ENCODE results near the gene MYH11. TPM values are rescaled to one million over a fixed set of nuclear protein-coding genes. Genes with fewer than 3 reads are reported as not detected.

Gene MYH11
- total RNA-seq = 1 to 10 TPM in 5 of 8 experiments, under 1 TPM in 3; 0.05 to 5.0 (median 1.7) TPM

- Histone ChIP-seq H3K27ac (no peak within 1 kb of the TSS), H3K4me3 (peak within 1 kb of the TSS; percentile 11 to 25 (median 12)), H3K4me1 (replicated peaks in 1 of 2) (no peaks in the 10 kb centered on the region)
- in situ Hi-C loops (cut with MboI; ENCODE audit: low pct_unique_long_range_greater_than_20kb in 2 of 9, low sequenced_read_pairs in 9 of 9, unreplicated experiment in 9 of 9) = loop anchor here in 2 of 9 experiments (25.0 kb wide), 1 partner anchor 280 kb away; no protein-coding TSS in a partner anchor
- peak in 5 of 8 experiments; percentile 9 to 46 (median 12) for ATAC-seq (replicated peaks in 6 of 8)
- WGBS, 10 experiments = 0% methylated on average over 1 to 6 of the region's 49 CpGs; no CpG with 5 or more reads in 6 of the 10 experiments
Observed at GRCh38 chr16:15856901-15857698, at the start of gene MYH11. Gene MYH11, minus strand, starts transcription at chr16:15857028. Its CDS starts 18,776 bp downstream, at chr16:15838252.

- in situ Hi-C loops (cut with MboI; ENCODE audit: low pct_unique_long_range_greater_than_20kb in 2 of 9, low sequenced_read_pairs in 9 of 9, unreplicated experiment in 9 of 9) = no loop called here
- 38 to 80% (median 57%) methylated on average over 1 to 2 of the region's 2 CpGs; no CpG with 5 or more reads in 5 of the 10 experiments for WGBS, 10 experiments
Observed at GRCh38 chr16:15906439-15906838, 49.6 kb upstream of the MYH11 start.

DNA sequence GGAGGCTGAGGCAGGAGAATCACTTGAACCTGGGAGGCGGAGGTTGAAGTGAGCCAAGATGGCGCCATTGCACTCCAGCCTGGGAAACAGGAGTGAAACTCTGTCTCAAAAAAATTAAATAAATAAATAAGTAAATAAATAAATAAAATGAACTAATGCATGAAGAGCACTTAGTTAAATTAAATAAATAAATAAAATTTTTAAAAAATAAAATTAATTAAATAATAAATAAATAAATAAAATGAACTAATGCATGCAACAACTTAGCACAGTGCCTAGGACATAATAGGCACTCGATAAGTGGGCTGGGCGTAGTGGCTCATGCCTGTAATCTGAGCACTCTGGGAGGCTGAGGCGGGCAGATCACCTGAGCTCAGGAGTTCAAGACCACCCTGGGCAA, 47.1 kb upstream of the MYH11 start:
- no peak overlapping the region for H3K4me3 ChIP-seq
- no peaks in the 10 kb centered on the region for H3K4me1 ChIP-seq (replicated peaks in 1 of 2)
- no peak for ATAC-seq (replicated peaks in 6 of 8)
- 88 to 100% (median 91%) methylated on average over 1 to 5 of the region's 5 CpGs for WGBS, 10 experiments
- in situ Hi-C loops (cut with MboI; ENCODE audit: low pct_unique_long_range_greater_than_20kb in 2 of 9, low sequenced_read_pairs in 9 of 9, unreplicated experiment in 9 of 9) = no loop called here
- H3K27ac ChIP-seq = no peak overlapping the region

More at GRCh38 chr16:15906439-15906838, 49.6 kb upstream of the MYH11 start:
- ATAC-seq (replicated peaks in 6 of 8) = no peak
- Histone ChIP-seq H3K4me3 (no peak overlapping the region), H3K27ac (no peak overlapping the region), H3K4me1 (replicated peaks in 1 of 2) (no peaks in the 10 kb centered on the region)

DNA sequence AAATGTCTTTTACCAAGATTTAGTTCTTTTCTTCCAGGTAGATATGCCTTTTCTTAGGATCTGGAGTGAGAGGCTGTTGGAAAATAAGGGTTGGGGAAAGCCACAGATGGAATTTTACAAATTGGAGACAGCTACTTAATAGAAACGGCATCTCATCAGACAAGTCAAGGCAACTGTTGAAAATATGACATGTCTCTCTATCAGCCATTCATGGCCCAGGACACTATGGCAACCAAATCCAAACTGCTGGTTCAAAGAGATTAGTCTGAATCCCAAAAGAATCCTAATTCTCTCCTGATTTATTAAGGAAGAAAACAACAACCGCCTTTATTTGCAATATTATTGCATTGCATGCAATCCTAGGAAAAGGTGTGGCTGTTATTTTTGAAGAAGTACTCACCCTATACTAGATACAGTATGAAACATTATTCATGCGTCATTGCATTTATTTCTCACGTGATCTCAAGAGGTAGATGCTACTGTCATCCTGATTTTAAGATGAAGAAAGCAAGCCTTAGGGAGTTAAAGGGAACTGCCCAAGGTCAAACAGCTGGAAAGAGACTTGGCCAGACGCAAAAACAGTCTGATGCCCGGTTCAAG, 44.2 kb upstream of the MYH11 start:
- in situ Hi-C loops (cut with MboI; ENCODE audit: low pct_unique_long_range_greater_than_20kb in 2 of 9, low sequenced_read_pairs in 9 of 9, unreplicated experiment in 9 of 9) = no loop called here

DNA sequence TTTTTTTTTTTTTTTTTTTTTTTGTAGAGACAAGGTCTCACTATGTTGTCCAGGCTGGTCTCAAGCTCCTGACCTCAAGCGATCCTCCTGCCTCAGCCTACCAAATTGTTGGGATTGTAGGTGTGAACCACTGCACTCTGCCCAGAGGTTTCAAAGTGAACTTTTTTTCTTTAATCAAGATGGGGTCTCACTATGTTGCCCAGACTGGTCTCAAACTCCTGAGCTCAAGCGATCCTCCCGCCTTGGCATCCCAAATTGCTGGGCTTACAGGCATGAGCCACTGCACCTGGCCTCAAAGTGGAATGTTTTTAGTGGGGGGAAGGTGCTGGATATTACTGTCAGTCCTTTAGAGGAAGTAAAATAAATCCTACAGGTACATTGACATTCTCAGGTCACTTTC, 43.5 kb upstream of the MYH11 start:
- in situ Hi-C loops (cut with MboI; ENCODE audit: low pct_unique_long_range_greater_than_20kb in 2 of 9, low sequenced_read_pairs in 9 of 9, unreplicated experiment in 9 of 9) = no loop called here
- Histone ChIP-seq H3K4me1 (replicated peaks in 1 of 2) (no peaks in the 10 kb centered on the region), H3K4me3 (no peak overlapping the region), H3K27ac (no peak overlapping the region)
- no peak for ATAC-seq (replicated peaks in 6 of 8)
- 81 to 100% (median 100%) methylated on average over 1 to 3 of the region's 3 CpGs; no CpG with 5 or more reads in 3 of the 10 experiments for WGBS, 10 experiments

More for the DNA sequence above, 44.2 kb upstream of the MYH11 start:
- H3K4me3 ChIP-seq = no peak overlapping the region
- 41 to 85% (median 73%) methylated on average over 1 to 6 of the region's 6 CpGs; no CpG with 5 or more reads in 1 of the 10 experiments for WGBS, 10 experiments
- H3K27ac ChIP-seq = no peak overlapping the region
- peak in 3 of 8 experiments; percentile 48 to 71 (median 58) for ATAC-seq (replicated peaks in 6 of 8)
- H3K4me1 ChIP-seq (replicated peaks in 1 of 2) = no peaks in the 10 kb centered on the region

DNA sequence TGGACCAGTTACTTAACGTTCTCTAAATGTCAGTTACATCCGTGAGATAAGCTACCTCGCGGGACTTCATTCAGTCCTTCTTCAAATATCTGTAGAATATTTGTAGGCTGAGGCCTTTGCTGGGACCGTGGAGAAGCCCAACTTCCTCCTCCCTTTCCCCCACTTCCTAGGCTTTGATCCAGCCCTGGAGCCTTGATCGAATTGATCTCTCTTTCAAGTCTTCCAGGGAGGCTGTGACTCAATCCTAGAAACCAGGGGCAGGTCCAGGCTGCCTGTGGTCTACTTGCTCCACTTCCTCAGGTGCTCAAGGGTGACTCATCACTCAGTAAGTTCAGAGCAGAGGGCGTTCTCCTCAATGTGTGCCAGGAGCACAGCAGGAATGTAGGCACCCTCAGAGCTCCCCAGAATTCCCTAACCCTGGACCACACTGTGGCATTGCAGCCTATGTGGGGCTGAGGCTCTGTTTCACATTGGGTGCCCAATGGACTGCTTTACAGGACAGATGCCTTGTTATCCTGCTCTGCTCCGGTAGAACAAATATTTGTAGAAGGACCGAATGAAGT, 42.8 kb upstream of the MYH11 start:
- peak in 3 of 8 experiments; percentile 32 to 80 (median 73) for ATAC-seq (replicated peaks in 6 of 8)
- in situ Hi-C loops (cut with MboI; ENCODE audit: low pct_unique_long_range_greater_than_20kb in 2 of 9, low sequenced_read_pairs in 9 of 9, unreplicated experiment in 9 of 9) = no loop called here
- WGBS, 10 experiments = 0 to 100% (median 65%) methylated on average over 1 to 8 of the region's 9 CpGs; no CpG with 5 or more reads in 2 of the 10 experiments
- H3K4me3 ChIP-seq = no peak overlapping the region
- H3K27ac ChIP-seq = no peak overlapping the region
- H3K4me1 ChIP-seq (replicated peaks in 1 of 2) = no peaks in the 10 kb centered on the region

- Histone ChIP-seq H3K27ac (no peak overlapping the region), H3K4me3 (no peak overlapping the region), H3K4me1 (replicated peaks in 1 of 2) (no peaks in the 10 kb centered on the region)
- no peak for ATAC-seq (replicated peaks in 6 of 8)
- WGBS, 10 experiments = 14 to 100% (median 96%) methylated on average over 1 to 5 of the region's 6 CpGs; no CpG with 5 or more reads in 5 of the 10 experiments
- in situ Hi-C loops (cut with MboI; ENCODE audit: low pct_unique_long_range_greater_than_20kb in 2 of 9, low sequenced_read_pairs in 9 of 9, unreplicated experiment in 9 of 9) = no loop called here
Observed at GRCh38 chr16:15898654-15899053, 41.8 kb upstream of the MYH11 start.

GRCh38 chr16:15897834-15898254, 41.0 kb upstream of the MYH11 start:
- ATAC-seq (replicated peaks in 6 of 8) = peak in 2 of 8 experiments; percentile 8 to 44
- 0 to 80% (median 45%) methylated on average over 1 to 4 of the region's 5 CpGs; no CpG with 5 or more reads in 4 of the 10 experiments for WGBS, 10 experiments
- Histone ChIP-seq H3K4me1 (replicated peaks in 1 of 2) (no peaks in the 10 kb centered on the region), H3K4me3 (no peak overlapping the region), H3K27ac (no peak overlapping the region)
- in situ Hi-C loops (cut with MboI; ENCODE audit: low pct_unique_long_range_greater_than_20kb in 2 of 9, low sequenced_read_pairs in 9 of 9, unreplicated experiment in 9 of 9) = no loop called here

- peak in 1 of 8 experiments; percentile 11 for ATAC-seq (replicated peaks in 6 of 8)
- H3K4me3 ChIP-seq = no peak overlapping the region
- in situ Hi-C loops (cut with MboI; ENCODE audit: low pct_unique_long_range_greater_than_20kb in 2 of 9, low sequenced_read_pairs in 9 of 9, unreplicated experiment in 9 of 9) = no loop called here
- no peak overlapping the region for H3K27ac ChIP-seq
- H3K4me1 ChIP-seq (replicated peaks in 1 of 2) = no peaks in the 10 kb centered on the region
- WGBS, 10 experiments = 30 to 93% (median 76%) methylated on average over 4 to 8 of the region's 8 CpGs; no CpG with 5 or more reads in 2 of the 10 experiments
Observed at GRCh38 chr16:15897121-15897780, 40.4 kb upstream of the MYH11 start.

DNA sequence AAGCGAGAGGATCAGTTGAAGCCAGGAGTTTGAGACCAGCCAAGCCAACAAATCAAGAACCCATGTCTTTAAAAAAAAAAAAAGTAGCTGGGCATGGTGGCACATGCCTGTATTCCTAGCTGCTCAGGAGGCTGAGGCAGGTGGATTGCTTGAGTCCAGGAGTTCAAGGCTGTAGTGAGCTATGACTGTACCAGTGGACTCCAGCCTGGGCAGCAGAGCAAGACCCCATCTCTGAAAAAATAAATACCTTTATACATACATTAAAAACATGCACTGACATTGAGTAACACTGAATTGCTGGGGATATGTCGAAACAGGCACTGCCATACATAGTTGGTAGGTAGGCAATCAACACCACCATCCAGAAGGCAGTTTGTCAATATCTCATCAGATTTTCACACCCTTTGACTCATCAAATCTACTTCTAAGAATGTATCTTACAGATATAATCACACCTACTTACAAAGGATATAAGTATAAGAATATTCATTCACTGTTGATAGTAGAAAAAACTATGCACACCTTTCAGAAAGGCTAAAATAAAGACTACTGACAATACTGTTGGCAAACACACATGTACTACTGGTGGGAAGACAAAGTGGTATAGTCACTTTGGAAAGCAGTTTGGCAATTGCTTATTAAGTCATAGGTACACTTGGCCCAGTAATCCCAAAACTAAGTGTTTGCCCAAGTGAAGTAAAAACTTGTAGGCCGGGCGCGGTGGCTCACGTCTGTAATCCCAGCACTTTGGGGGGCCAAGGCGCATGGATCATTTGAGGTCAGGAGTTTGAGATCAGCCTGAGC, 37.9 kb upstream of the MYH11 start:
- ATAC-seq (replicated peaks in 6 of 8) = no peak
- in situ Hi-C loops (cut with MboI; ENCODE audit: low pct_unique_long_range_greater_than_20kb in 2 of 9, low sequenced_read_pairs in 9 of 9, unreplicated experiment in 9 of 9) = no loop called here

GRCh38 chr16:15891508-15891907, 34.7 kb upstream of the MYH11 start:
- peaks cover 8 to 12% of the 10 kb centered on the region in 2 donors for H3K4me1 ChIP-seq (replicated peaks in 1 of 2)
- no peak overlapping the region for H3K4me3 ChIP-seq
- in situ Hi-C loops (cut with MboI; ENCODE audit: low pct_unique_long_range_greater_than_20kb in 2 of 9, low sequenced_read_pairs in 9 of 9, unreplicated experiment in 9 of 9) = no loop called here
- 0 to 100% (median 81%) methylated on average over 1 to 3 of the region's 3 CpGs; no CpG with 5 or more reads in 4 of the 10 experiments for WGBS, 10 experiments
- no peak overlapping the region for H3K27ac ChIP-seq
- ATAC-seq (replicated peaks in 6 of 8) = no peak

More for the DNA sequence above, 37.9 kb upstream of the MYH11 start:
- 40 to 100% (median 76%) methylated on average over 1 to 7 of the region's 7 CpGs; no CpG with 5 or more reads in 1 of the 10 experiments for WGBS, 10 experiments
- H3K27ac ChIP-seq = no peak overlapping the region
- no peak overlapping the region for H3K4me3 ChIP-seq
- H3K4me1 ChIP-seq (replicated peaks in 1 of 2) = no peaks in the 10 kb centered on the region

Data from motor neuron (in vitro differentiated cells).